Measurements from ENCODE around the gene ENAH. TPM values are rescaled to one million over a fixed set of nuclear protein-coding genes. Genes with fewer than 3 reads are reported as not detected.

The ENAH gene
- total and polyA plus RNA-seq, 9 of the 15 experiments (the other 6 are each of a cell fraction or from before 2014, with no cell fraction given), result 0.03 to 1.2 (median 0.15) TPM

DNA sequence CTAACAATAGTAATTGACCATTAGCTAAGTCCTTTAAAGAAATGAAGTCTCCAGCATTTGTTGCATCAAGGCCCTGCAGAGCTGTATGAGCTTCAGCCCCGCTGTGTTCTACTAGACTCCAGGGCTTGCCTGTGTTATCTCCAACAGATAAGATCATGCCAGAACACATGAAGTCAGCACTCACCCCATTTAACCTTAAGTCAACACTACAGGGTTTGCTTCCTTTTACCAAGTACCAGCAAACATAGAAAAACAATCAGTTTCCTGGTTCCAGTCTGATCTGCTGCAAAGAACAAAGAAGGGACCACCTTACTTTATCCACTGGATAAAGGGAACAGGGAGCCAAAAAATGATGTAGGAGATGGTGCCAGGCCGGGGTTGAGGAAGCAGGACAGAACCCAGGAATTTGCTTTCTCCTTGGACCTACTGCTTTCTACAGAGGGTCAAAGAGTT is 41.3 kb upstream of the ENAH start:
- peaks cover 30 to 39% of the 10 kb centered on the region in 2 experiments for H3K27me3 ChIP-seq (ENCODE audit: control insufficient read depth in 2 of 2, insufficient read depth in 2 of 2, low read length in 2 of 2)
- H3K4me3 ChIP-seq, result no peak overlapping the region
- no peaks in the 10 kb centered on the region for H3K9me3 ChIP-seq (replicated peaks; ENCODE audit: control insufficient read depth, insufficient read depth, low read depth, low read length)
- 0% methylated on average over 2 of the region's 2 CpGs for WGBS (ENCODE audit: insufficient coverage, low coverage, missing lambda C conversion rate)
- no peaks in the 10 kb centered on the region for H3K4me1 ChIP-seq (replicated peaks in 1 of 2; ENCODE audit: control insufficient read depth in 2 of 2, insufficient read depth in 2 of 2, low read length in 2 of 2)
- H3K4me2 ChIP-seq (ENCODE audit: insufficient read depth, low read length), result no peak overlapping the region
- intact Hi-C loops (cut with micrococcal nuclease), result no loop called here
- ChIA-PET POLR2A (no interaction called here), CTCF (ENCODE audit: low intra/inter-chr PET ratio) (no interaction called here)
- no peak overlapping the region for H2AFZ ChIP-seq (ENCODE audit: low read depth, low read length)
- H3K36me3 ChIP-seq (ENCODE audit: control insufficient read depth, insufficient read depth, low read length), result no peaks in the 10 kb centered on the region
- ATAC-seq, result no peak
- H4K20me1 ChIP-seq (replicated peaks; ENCODE audit: control insufficient read depth, insufficient read depth, low read length), result no peaks in the 10 kb centered on the region
- FAIRE-seq, result no peak
- no peak for DNase-seq (ENCODE audit: extremely low read depth in 1 of 4, low spot score in 3 of 4)
- H3K9ac ChIP-seq (ENCODE audit: insufficient read depth in 1 of 2, low read depth in 2 of 2, low read length in 2 of 2), result no peak overlapping the region
- in situ Hi-C loops (cut with MboI), result no loop called here
- no peaks in the 10 kb centered on the region for H3K79me2 ChIP-seq (ENCODE audit: control insufficient read depth, insufficient read depth, low read length)
- no peaks in the 10 kb centered on the region for H3K9me1 ChIP-seq (ENCODE audit: control insufficient read depth, insufficient read depth, low read length)
- no peak overlapping the region for H3K27ac ChIP-seq (ENCODE audit: extremely low read depth, low read depth, low read length)
- BruUV-seq (replicated peaks), result no TSS peak
- no peak for TF ChIP-seq ZNF644 (tag; IDR thresholded peaks at IDR 0.05; ENCODE audit: low read depth)
- TF ChIP-seq RBFOX2 (IDR thresholded peaks at IDR 0.05; ENCODE audit: low read depth, low read length), result no peak
- TF ChIP-seq GABPA (tag; conservative IDR thresholded peaks at IDR 0.05; ENCODE audit: low read depth), result 0 out of 2 replicates have a peak, but pooled peaks have one; percentile 32
- no peak for TF ChIP-seq SIX5 (IDR thresholded peaks at IDR 0.05; ENCODE audit: borderline replicate concordance in 1 of 2, insufficient read depth in 1 of 2, low read depth in 1 of 2, low read length in 2 of 2)
- no peak for TF ChIP-seq NKRF (IDR thresholded peaks at IDR 0.05; ENCODE audit: borderline replicate concordance)
- no peak for TF ChIP-seq MEIS2 (IDR thresholded peaks at IDR 0.05; ENCODE audit: partially characterized antibody)
- TF ChIP-seq ZEB2 (IDR thresholded peaks at IDR 0.05), result no peak
- TF ChIP-seq HNRNPLL (IDR thresholded peaks at IDR 0.05; ENCODE audit: low read depth, low read length, poor library complexity, severe bottlenecking), result no peak
- no peak for TF ChIP-seq MAZ (CRISPR knock-in tag; conservative IDR thresholded peaks at IDR 0.05 in 1 of 2, IDR thresholded peaks at IDR 0.05 in 1 of 2)
- TF ChIP-seq FOXA3 (CRISPR knock-in tag; conservative IDR thresholded peaks at IDR 0.05 in 1 of 2, IDR thresholded peaks at IDR 0.05 in 1 of 2), result peak in 1 of 2 experiments; percentile 85; a peak in 2 of 4 replicates
- TF ChIP-seq TBP (optimal IDR thresholded peaks at IDR 0.05; ENCODE audit: low read depth, low read length), result no peak
- peak; percentile 45 for TF ChIP-seq ELF1 (tag; IDR thresholded peaks at IDR 0.05)
- no peak for TF ChIP-seq DEAF1 (CRISPR knock-in tag; IDR thresholded peaks at IDR 0.05)
- TF ChIP-seq HOXB6 (CRISPR knock-in tag; IDR thresholded peaks at IDR 0.05; ENCODE audit: borderline replicate concordance), result no peak
- TF ChIP-seq NR0B1 (IDR thresholded peaks at IDR 0.05; ENCODE audit: partially characterized antibody), result no peak
- no peak for TF ChIP-seq ZNF354B (CRISPR knock-in tag; IDR thresholded peaks at IDR 0.05)
- TF ChIP-seq ASH1L (IDR thresholded peaks at IDR 0.05; ENCODE audit: borderline replicate concordance, low read depth, partially characterized antibody), result no peak
